Measurements from ENCODE around the gene TTC6.

The TTC6 gene

GRCh38 chr14:37638599-37638998 is 43.2 kb downstream of the TTC6 start:
- TF ChIP-seq SPI1 (IDR thresholded peaks at IDR 0.05; ENCODE audit: borderline replicate concordance, low read depth) = no peak
- TF ChIP-seq CTCF (IDR thresholded peaks at IDR 0.05; ENCODE audit: insufficient read depth, low read length) = no peak
- TF ChIP-seq POLR2AphosphoS5 (IDR thresholded peaks at IDR 0.05; ENCODE audit: low read depth) = no peak
- TF ChIP-seq, protein P1, sequence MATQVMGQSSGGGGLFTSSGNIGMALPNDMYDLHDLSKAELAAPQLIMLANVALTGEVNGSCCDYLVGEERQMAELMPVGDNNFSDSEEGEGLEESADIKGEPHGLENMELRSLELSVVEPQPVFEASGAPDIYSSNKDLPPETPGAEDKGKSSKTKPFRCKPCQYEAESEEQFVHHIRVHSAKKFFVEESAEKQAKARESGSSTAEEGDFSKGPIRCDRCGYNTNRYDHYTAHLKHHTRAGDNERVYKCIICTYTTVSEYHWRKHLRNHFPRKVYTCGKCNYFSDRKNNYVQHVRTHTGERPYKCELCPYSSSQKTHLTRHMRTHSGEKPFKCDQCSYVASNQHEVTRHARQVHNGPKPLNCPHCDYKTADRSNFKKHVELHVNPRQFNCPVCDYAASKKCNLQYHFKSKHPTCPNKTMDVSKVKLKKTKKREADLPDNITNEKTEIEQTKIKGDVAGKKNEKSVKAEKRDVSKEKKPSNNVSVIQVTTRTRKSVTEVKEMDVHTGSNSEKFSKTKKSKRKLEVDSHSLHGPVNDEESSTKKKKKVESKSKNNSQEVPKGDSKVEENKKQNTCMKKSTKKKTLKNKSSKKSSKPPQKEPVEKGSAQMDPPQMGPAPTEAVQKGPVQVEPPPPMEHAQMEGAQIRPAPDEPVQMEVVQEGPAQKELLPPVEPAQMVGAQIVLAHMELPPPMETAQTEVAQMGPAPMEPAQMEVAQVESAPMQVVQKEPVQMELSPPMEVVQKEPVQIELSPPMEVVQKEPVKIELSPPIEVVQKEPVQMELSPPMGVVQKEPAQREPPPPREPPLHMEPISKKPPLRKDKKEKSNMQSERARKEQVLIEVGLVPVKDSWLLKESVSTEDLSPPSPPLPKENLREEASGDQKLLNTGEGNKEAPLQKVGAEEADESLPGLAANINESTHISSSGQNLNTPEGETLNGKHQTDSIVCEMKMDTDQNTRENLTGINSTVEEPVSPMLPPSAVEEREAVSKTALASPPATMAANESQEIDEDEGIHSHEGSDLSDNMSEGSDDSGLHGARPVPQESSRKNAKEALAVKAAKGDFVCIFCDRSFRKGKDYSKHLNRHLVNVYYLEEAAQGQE (IDR thresholded peaks at IDR 0.05; ENCODE audit: insufficient replicate concordance, low read depth) = no peak
- TF ChIP-seq GABPA (IDR thresholded peaks at IDR 0.05; ENCODE audit: low read depth) = no peak
- no peak for DNase-seq (ENCODE audit: low read depth in 1 of 2, low spot score in 1 of 2)
- no peaks in the 10 kb centered on the region for H3K27me3 ChIP-seq (ENCODE audit: insufficient read depth, poor library complexity, severe bottlenecking)
- no peak overlapping the region for H3K27ac ChIP-seq (replicated peaks)
- no peak overlapping the region for H3K4me3 ChIP-seq (replicated peaks; ENCODE audit: insufficient read depth, low read length)

DNA sequence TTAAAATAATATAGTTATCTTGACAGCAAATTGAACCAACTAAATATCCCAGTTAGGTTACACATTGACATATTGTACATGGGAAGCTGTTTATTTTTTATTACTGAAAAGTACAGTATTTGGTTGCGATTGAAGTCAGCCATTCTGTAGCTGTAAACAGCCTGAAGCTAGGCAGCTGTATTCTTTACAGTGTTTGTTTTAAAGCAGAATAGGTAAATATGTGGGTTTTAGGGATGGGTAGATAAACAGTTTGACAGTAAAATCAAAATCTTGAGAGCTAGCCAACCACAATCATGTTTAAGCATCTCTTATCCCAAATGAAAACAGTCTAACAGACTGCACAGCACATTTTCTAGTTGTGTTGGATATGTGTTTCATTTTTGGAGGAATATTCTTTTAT is 45.7 kb downstream of the TTC6 start:
- Histone ChIP-seq H3K4me3 (replicated peaks; ENCODE audit: insufficient read depth, low read length) (no peak overlapping the region), H3K27me3 (ENCODE audit: insufficient read depth, poor library complexity, severe bottlenecking) (no peaks in the 10 kb centered on the region), H3K27ac (replicated peaks) (no peak overlapping the region)
- no peak for DNase-seq (ENCODE audit: low read depth in 1 of 2, low spot score in 1 of 2)
- TF ChIP-seq CTCF (IDR thresholded peaks at IDR 0.05; ENCODE audit: insufficient read depth, low read length) = no peak
- no peak for TF ChIP-seq POLR2AphosphoS5 (IDR thresholded peaks at IDR 0.05; ENCODE audit: low read depth)
- no peak for TF ChIP-seq GABPA (IDR thresholded peaks at IDR 0.05; ENCODE audit: low read depth)
- TF ChIP-seq, protein P1 (IDR thresholded peaks at IDR 0.05; ENCODE audit: insufficient replicate concordance, low read depth) = no peak
- TF ChIP-seq SPI1 (IDR thresholded peaks at IDR 0.05; ENCODE audit: borderline replicate concordance, low read depth) = no peak

- TF ChIP-seq, protein P1 (IDR thresholded peaks at IDR 0.05; ENCODE audit: insufficient replicate concordance, low read depth) = no peak
- TF ChIP-seq SPI1 (IDR thresholded peaks at IDR 0.05; ENCODE audit: borderline replicate concordance, low read depth) (no peak), CTCF (IDR thresholded peaks at IDR 0.05; ENCODE audit: insufficient read depth, low read length) (no peak), GABPA (IDR thresholded peaks at IDR 0.05; ENCODE audit: low read depth) (no peak), POLR2AphosphoS5 (IDR thresholded peaks at IDR 0.05; ENCODE audit: low read depth) (no peak)
- H3K27ac ChIP-seq (replicated peaks) = no peak overlapping the region
- no peaks in the 10 kb centered on the region for H3K27me3 ChIP-seq (ENCODE audit: insufficient read depth, poor library complexity, severe bottlenecking)
- no peak overlapping the region for H3K4me3 ChIP-seq (replicated peaks; ENCODE audit: insufficient read depth, low read length)
- no peak for DNase-seq (ENCODE audit: low read depth in 1 of 2, low spot score in 1 of 2)
Observed at GRCh38 chr14:37642125-37642524, 46.7 kb downstream of the TTC6 start.
